ENCODE measurements around the gene APPL2.

Gene APPL2

GRCh38 chr12:105222726-105223351 is 13.1 kb downstream of the APPL2 start:
- no peak for DNase-seq (ENCODE audit: low spot score)

GRCh38 chr12:105222284-105222655 is 13.7 kb downstream of the APPL2 start:
- DNase-seq (ENCODE audit: low spot score): no peak

GRCh38 chr12:105221583-105222283 is 14.2 kb downstream of the APPL2 start:
- no peak for DNase-seq (ENCODE audit: low spot score)

GRCh38 chr12:105220929-105221290 is 15.1 kb downstream of the APPL2 start:
- no peak for DNase-seq (ENCODE audit: low spot score)

- no peak for DNase-seq (ENCODE audit: low spot score)
Observed at GRCh38 chr12:105220150-105220928, 15.6 kb downstream of the APPL2 start.

GRCh38 chr12:105219261-105220028 is 16.5 kb downstream of the APPL2 start:
- DNase-seq (ENCODE audit: low spot score): no peak

- DNase-seq (ENCODE audit: low spot score): no peak
Observed at GRCh38 chr12:105218434-105218833, 17.5 kb downstream of the APPL2 start.

- no peak for DNase-seq (ENCODE audit: low spot score)
Observed at GRCh38 chr12:105214670-105215375, 21.2 kb downstream of the APPL2 start.

- DNase-seq (ENCODE audit: low spot score): no peak
Observed at GRCh38 chr12:105214148-105214547, 21.8 kb downstream of the APPL2 start.

GRCh38 chr12:105212438-105212837 is 23.5 kb downstream of the APPL2 start:
- DNase-seq (ENCODE audit: low spot score): no peak

- DNase-seq (ENCODE audit: low spot score): no peak
Observed at GRCh38 chr12:105209091-105209490, 26.9 kb downstream of the APPL2 start.

GRCh38 chr12:105206686-105207374 is 29.1 kb downstream of the APPL2 start:
- DNase-seq (ENCODE audit: low spot score): no peak

GRCh38 chr12:105205322-105206048 is 30.5 kb downstream of the APPL2 start:
- no peak for DNase-seq (ENCODE audit: low spot score)

GRCh38 chr12:105204916-105205315 is 31.1 kb downstream of the APPL2 start:
- no peak for DNase-seq (ENCODE audit: low spot score)

GRCh38 chr12:105204127-105204526 is 31.8 kb downstream of the APPL2 start:
- no peak for DNase-seq (ENCODE audit: low spot score)

GRCh38 chr12:105202202-105202601 is 33.8 kb downstream of the APPL2 start:
- DNase-seq (ENCODE audit: low spot score): no peak

GRCh38 chr12:105201299-105201698 is 34.7 kb downstream of the APPL2 start:
- no peak for DNase-seq (ENCODE audit: low spot score)

GRCh38 chr12:105200385-105200784 is 35.6 kb downstream of the APPL2 start:
- DNase-seq (ENCODE audit: low spot score): no peak

GRCh38 chr12:105198961-105199360 is 37.0 kb downstream of the APPL2 start:
- DNase-seq (ENCODE audit: low spot score): no peak

- DNase-seq (ENCODE audit: low spot score): no peak
Observed at GRCh38 chr12:105196090-105196489, 39.9 kb downstream of the APPL2 start.

GRCh38 chr12:105194947-105195346 is 41.0 kb downstream of the APPL2 start:
- DNase-seq (ENCODE audit: low spot score): no peak

Measured in ecto neural progenitor cell (in vitro differentiated cells).